ENCODE measurements around the gene LRCH1.

- TF ChIP-seq POLR2AphosphoS5 (IDR thresholded peaks at IDR 0.05; ENCODE audit: low read depth) (no peak), REST (IDR thresholded peaks at IDR 0.05; ENCODE audit: unreplicated experiment) (no peak), EZH2 (IDR thresholded peaks at IDR 0.05; ENCODE audit: low read depth, unreplicated experiment) (no peak), ETS1 (IDR thresholded peaks at IDR 0.05) (no peak), CTCF (conservative IDR thresholded peaks at IDR 0.05; ENCODE audit: low read depth in 2 of 2) (no peak), EZH2phosphoT487 (IDR thresholded peaks at IDR 0.05; ENCODE audit: unreplicated experiment) (no peak), CREB1 (CRISPR knock-in tag; IDR thresholded peaks at IDR 0.05; ENCODE audit: low read depth) (no peak), ZNF462 (CRISPR knock-in tag; IDR thresholded peaks at IDR 0.05) (no peak)
These were observed 115.3 kb downstream of the LRCH1 start for GRCh38 chr13:46668302-46668720.
